Stomach (tissue), 4 donors: ENCODE results near the gene NXN.

Experiments
- POLR2A ChIP-seq, 4 donors: fragments of 450-650 bp; IDR thresholded peaks; one replicate each; pipeline ENCODE4 v1.6.1; 2016; ENCODE audit warnings: antibody characterized with exemption in 4 of 4, control low read depth in 2 of 4, mild to moderate bottlenecking in 1 of 4, moderate library complexity in 1 of 4
- POLR2AphosphoS5 ChIP-seq, 3 donors: sonication (generic); formaldehyde crosslinking; IDR thresholded peaks; one replicate each; pipeline ENCODE4 v1.6.1; 2016; ENCODE audit warnings: antibody characterized with exemption in 3 of 3
- TF ChIP-seq, protein P1 (sequence below), 7 experiments: fragments of 450-650 bp in 4 of 7; fragments of 200-600 bp in 3 of 7; sonication (generic) in 3 of 7; IDR thresholded peaks; one replicate each; pipeline ENCODE4 v1.5.1; 2016 to 2019; ENCODE audit warnings: antibody characterized with exemption in 7 of 7, control low read depth in 2 of 7, mild to moderate bottlenecking in 1 of 7

DNA sequence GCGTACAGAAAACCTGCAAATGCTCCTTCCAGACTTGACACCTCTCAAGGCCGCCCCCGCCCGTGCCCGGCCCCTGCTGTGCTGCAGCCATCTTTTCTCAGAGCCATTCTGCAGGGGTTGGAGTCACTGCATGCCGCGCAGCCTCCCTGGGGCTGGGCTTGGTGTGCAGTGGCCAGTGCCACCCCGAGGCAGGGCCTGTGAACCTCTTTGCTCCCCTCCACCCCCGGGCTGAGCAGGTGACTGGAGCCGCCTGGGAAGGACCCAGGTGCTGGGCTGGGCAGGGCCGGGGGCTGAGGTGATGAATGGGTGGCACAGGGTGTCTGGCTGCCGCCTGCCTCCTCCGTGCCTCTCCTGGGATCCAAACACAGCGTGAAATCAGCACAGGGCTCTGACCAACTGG is 177.1 kb downstream of the NXN start:
- TF ChIP-seq, protein P1, sequence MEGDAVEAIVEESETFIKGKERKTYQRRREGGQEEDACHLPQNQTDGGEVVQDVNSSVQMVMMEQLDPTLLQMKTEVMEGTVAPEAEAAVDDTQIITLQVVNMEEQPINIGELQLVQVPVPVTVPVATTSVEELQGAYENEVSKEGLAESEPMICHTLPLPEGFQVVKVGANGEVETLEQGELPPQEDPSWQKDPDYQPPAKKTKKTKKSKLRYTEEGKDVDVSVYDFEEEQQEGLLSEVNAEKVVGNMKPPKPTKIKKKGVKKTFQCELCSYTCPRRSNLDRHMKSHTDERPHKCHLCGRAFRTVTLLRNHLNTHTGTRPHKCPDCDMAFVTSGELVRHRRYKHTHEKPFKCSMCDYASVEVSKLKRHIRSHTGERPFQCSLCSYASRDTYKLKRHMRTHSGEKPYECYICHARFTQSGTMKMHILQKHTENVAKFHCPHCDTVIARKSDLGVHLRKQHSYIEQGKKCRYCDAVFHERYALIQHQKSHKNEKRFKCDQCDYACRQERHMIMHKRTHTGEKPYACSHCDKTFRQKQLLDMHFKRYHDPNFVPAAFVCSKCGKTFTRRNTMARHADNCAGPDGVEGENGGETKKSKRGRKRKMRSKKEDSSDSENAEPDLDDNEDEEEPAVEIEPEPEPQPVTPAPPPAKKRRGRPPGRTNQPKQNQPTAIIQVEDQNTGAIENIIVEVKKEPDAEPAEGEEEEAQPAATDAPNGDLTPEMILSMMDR (IDR thresholded peaks at IDR 0.05), result no peak
- TF ChIP-seq POLR2AphosphoS5 (IDR thresholded peaks at IDR 0.05) (no peak), POLR2A (IDR thresholded peaks at IDR 0.05) (no peak)
